GM19035 (cell line): ENCODE measurements around the gene TMEM44.
"Not testable (repeated sequence)": the region's sequence is repeated elsewhere in the genome, so short reads cannot be mapped to it uniquely, and the experiment has no call there.

ENCODE experiments used
- ATAC-seq: cut with Tn5 transposase; IDR thresholded peaks from one replicate; pipeline ENCODE4 v1.9.1; 2021; ENCODE audit not compliant: unreplicated experiment

The TMEM44 gene

GRCh38 chr3:194612221-194612620, 21.0 kb downstream of the TMEM44 start:
- ATAC-seq: no peak

- no peak for ATAC-seq
These were observed 22.5 kb downstream of the TMEM44 start for GRCh38 chr3:194610689-194611088.

- ATAC-seq: no peak
These were observed 23.6 kb downstream of the TMEM44 start for GRCh38 chr3:194609601-194610000.

GRCh38 chr3:194608981-194609380, 24.2 kb downstream of the TMEM44 start:
- ATAC-seq: no peak

- no peak for ATAC-seq
These were observed 25.4 kb downstream of the TMEM44 start for GRCh38 chr3:194607592-194608389.

- ATAC-seq: no peak
These were observed 26.3 kb downstream of the TMEM44 start for GRCh38 chr3:194606941-194607340.

GRCh38 chr3:194606163-194606562, 27.1 kb downstream of the TMEM44 start:
- ATAC-seq: no peak

- not testable (repeated sequence) for ATAC-seq
These were observed 27.9 kb downstream of the TMEM44 start for GRCh38 chr3:194605314-194605713.

- no peak for ATAC-seq
These were observed 28.4 kb downstream of the TMEM44 start for GRCh38 chr3:194604837-194605236.

GRCh38 chr3:194604126-194604525, 29.1 kb downstream of the TMEM44 start:
- no peak for ATAC-seq

- ATAC-seq: no peak
These were observed 30.5 kb downstream of the TMEM44 start for GRCh38 chr3:194602669-194603171.

- no peak for ATAC-seq
These were observed 34.3 kb downstream of the TMEM44 start for GRCh38 chr3:194598771-194599557.

- ATAC-seq: no peak
These were observed 36.3 kb downstream of the TMEM44 start for GRCh38 chr3:194596906-194597305.

- no peak for ATAC-seq
These were observed 40.1 kb downstream of the TMEM44 start for GRCh38 chr3:194592798-194593752.

GRCh38 chr3:194588741-194589140, 44.5 kb downstream of the TMEM44 start:
- no peak for ATAC-seq

- no peak for ATAC-seq
These were observed 45.0 kb downstream of the TMEM44 start for GRCh38 chr3:194588236-194588635.

GRCh38 chr3:194587438-194587931, 45.7 kb downstream of the TMEM44 start:
- no peak for ATAC-seq

GRCh38 chr3:194586836-194587235, 46.4 kb downstream of the TMEM44 start:
- no peak for ATAC-seq

- no peak for ATAC-seq
These were observed 47.3 kb downstream of the TMEM44 start for GRCh38 chr3:194585880-194586281.

- no peak for ATAC-seq
These were observed 48.4 kb downstream of the TMEM44 start for GRCh38 chr3:194584866-194585265.

GRCh38 chr3:194584320-194584776, 48.9 kb downstream of the TMEM44 start:
- ATAC-seq: no peak
